ENCODE data around the gene CDK3. TPM values are rescaled to one million over a fixed set of nuclear protein-coding genes. Genes with fewer than 3 reads are reported as not detected.

The CDK3 gene
- total and polyA plus RNA-seq, 4 donors = 3.5 to 24.0 (median 5.5) TPM

DNA sequence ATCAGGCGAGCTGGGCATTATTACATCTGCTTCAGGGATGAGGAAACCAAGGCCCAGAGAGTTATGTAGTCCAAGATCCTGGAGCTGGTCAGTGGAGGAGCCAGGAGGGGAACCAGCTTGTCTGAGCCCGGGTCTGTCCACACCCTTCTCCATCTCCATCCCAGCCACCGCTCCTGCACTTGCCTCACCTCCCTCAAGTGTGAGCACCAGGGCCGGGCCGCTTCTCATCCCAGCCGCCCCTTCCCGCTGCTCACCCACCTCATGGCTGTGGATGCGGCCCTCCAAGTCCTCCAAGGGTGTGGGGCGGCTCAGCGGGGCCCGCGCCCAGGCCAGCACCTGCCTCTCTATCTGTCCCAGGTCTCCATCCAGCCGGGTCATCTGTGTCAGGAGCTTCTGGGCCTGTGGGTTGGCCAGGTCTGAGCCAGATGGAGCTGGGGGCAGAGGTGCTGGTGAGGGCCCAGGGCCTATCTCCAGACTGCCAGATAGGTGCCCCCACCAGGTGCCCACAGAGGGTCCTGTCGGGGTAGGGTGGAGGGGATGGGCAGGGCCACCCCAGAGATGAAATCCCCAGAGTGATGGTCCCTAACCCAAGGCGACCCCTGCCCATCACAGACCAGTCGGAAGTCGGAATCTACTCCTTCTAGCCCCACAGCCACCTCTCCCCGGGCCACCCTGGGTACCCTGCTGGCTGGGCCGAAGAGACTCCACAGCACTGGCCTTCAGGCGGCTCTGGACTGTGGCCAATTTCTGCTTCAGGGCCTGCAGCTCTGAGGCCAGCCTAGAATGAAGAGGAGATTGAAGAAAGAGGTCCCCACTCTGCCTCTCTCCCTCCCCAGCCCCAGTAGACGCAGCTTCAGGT, 17.1 kb downstream of the CDK3 start:
- intact Hi-C loops (cut with DNase I) = no loop called here
- H3K27ac ChIP-seq (ENCODE audit: low read depth in 1 of 2, low read length in 2 of 2) = no peak overlapping the region
- ATAC-seq (ENCODE audit: low FRiP score) (no peak), DNase-seq (no peak)
- H3K4me1 ChIP-seq (ENCODE audit: control insufficient read depth in 1 of 2, insufficient read depth in 2 of 2, low read length in 2 of 2) = no peaks in the 10 kb centered on the region
- no peaks in the 10 kb centered on the region for H3K36me3 ChIP-seq (ENCODE audit: control insufficient read depth in 1 of 2, insufficient read depth in 2 of 2, low read length in 1 of 2)
- H3K9me3 ChIP-seq (ENCODE audit: control insufficient read depth, low read length) = no peaks in the 10 kb centered on the region
- no peaks in the 10 kb centered on the region for H3K27me3 ChIP-seq (ENCODE audit: control insufficient read depth in 1 of 2, insufficient read depth in 2 of 2, low read length in 1 of 2)
- no peak overlapping the region for H3K4me3 ChIP-seq (ENCODE audit: low read length in 2 of 2)
- 88 to 89% methylated on average over 21 of the region's 21 CpGs for WGBS, 2 donors

DNA sequence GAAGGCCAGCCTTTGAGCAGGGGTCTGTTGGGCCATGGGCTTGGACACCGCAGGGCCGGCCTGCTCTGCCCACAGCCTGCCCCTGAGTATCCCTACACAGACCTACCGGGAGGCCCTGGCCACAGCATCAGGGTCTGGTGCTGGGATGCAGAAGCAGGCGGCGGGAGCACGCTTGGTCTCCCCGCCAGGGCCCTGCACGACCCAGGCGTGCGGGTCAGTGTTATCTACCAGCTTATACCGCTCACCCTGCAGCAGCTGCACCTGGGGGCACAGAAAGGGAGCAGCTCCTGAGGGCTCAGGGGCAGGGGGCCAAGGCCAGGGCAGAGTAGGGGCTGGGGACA, 17.7 kb downstream of the CDK3 start:
- no peaks in the 10 kb centered on the region for H3K27me3 ChIP-seq (ENCODE audit: control insufficient read depth in 1 of 2, insufficient read depth in 2 of 2, low read length in 1 of 2)
- intact Hi-C loops (cut with DNase I) = no loop called here
- no peak for ATAC-seq (ENCODE audit: low FRiP score)
- H3K4me3 ChIP-seq (ENCODE audit: low read length in 2 of 2) = no peak overlapping the region
- no peaks in the 10 kb centered on the region for H3K9me3 ChIP-seq (ENCODE audit: control insufficient read depth, low read length)
- DNase-seq = no peak
- WGBS, 2 donors = 83 to 85% methylated on average over 11 of the region's 11 CpGs
- no peaks in the 10 kb centered on the region for H3K36me3 ChIP-seq (ENCODE audit: control insufficient read depth in 1 of 2, insufficient read depth in 2 of 2, low read length in 1 of 2)
- no peak overlapping the region for H3K27ac ChIP-seq (ENCODE audit: low read depth in 1 of 2, low read length in 2 of 2)
- no peaks in the 10 kb centered on the region for H3K4me1 ChIP-seq (ENCODE audit: control insufficient read depth in 1 of 2, insufficient read depth in 2 of 2, low read length in 2 of 2)

DNA sequence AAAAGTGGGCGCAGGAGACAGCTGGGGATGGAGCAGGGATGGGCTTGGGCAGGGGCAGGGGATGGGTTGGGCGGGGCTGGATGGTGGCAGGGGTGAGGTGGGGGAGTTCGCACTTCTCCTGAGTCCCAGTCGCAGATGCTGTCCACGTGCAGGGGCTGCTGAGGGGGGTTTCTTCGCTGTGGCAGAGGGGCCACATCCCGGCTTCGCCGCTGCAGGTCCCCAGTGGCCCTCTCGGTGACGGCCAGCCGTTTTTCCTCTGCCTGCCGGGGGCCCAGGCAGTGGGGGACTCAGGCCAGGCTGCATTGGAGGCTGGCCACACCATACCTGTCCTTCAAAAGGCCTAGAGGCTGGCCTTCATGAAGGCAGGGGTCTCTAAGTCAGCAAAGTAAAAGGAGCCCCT, 18.1 kb downstream of the CDK3 start:
- H3K4me1 ChIP-seq (ENCODE audit: control insufficient read depth in 1 of 2, insufficient read depth in 2 of 2, low read length in 2 of 2) = no peaks in the 10 kb centered on the region
- no peak overlapping the region for H3K27ac ChIP-seq (ENCODE audit: low read depth in 1 of 2, low read length in 2 of 2)
- ATAC-seq (ENCODE audit: low FRiP score) (no peak), DNase-seq (no peak)
- WGBS, 2 donors = 82 to 84% methylated on average over 13 of the region's 13 CpGs
- no peak overlapping the region for H3K4me3 ChIP-seq (ENCODE audit: low read length in 2 of 2)
- H3K27me3 ChIP-seq (ENCODE audit: control insufficient read depth in 1 of 2, insufficient read depth in 2 of 2, low read length in 1 of 2) = no peaks in the 10 kb centered on the region
- intact Hi-C loops (cut with DNase I) = no loop called here
- no peaks in the 10 kb centered on the region for H3K9me3 ChIP-seq (ENCODE audit: control insufficient read depth, low read length)
- H3K36me3 ChIP-seq (ENCODE audit: control insufficient read depth in 1 of 2, insufficient read depth in 2 of 2, low read length in 1 of 2) = no peaks in the 10 kb centered on the region

DNA sequence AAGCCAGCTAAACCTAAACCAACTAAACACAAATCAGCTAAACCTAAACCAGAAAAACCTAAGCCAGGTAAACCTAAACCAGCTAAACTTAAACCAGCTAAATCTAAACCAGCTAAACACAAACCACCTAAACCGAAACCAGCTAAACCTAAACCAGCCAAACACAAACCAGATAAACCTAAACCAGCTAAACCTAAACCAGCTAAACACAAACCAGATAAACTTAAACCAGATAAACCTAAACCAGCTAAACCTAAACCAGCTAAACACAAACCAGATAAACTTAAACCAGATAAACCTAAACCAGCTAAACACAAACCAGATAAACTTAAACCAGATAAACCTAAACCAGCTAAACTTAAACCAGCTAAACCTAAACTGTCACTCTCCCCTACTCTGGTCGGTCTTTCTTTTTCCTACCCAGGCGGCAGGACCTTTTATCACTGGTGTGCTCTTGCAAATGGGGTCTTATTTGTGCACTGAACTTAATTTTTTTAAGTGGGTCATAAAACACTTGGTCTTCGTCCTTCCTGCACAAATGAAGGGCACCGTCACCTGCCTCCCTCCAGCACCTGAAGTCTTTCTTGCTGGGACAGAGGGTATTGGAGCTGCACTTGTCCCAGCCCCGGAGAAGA, 19.3 kb downstream of the CDK3 start:
- H3K36me3 ChIP-seq (ENCODE audit: control insufficient read depth in 1 of 2, insufficient read depth in 2 of 2, low read length in 1 of 2) = no peaks in the 10 kb centered on the region
- ATAC-seq (ENCODE audit: low FRiP score) (no peak), DNase-seq (no peak)
- no peak overlapping the region for H3K4me3 ChIP-seq (ENCODE audit: low read length in 2 of 2)
- WGBS, 2 donors = 88 to 89% methylated on average over 6 of the region's 6 CpGs
- no peak overlapping the region for H3K27ac ChIP-seq (ENCODE audit: low read depth in 1 of 2, low read length in 2 of 2)
- intact Hi-C loops (cut with DNase I) = no loop called here
- no peaks in the 10 kb centered on the region for H3K27me3 ChIP-seq (ENCODE audit: control insufficient read depth in 1 of 2, insufficient read depth in 2 of 2, low read length in 1 of 2)
- H3K4me1 ChIP-seq (ENCODE audit: control insufficient read depth in 1 of 2, insufficient read depth in 2 of 2, low read length in 2 of 2) = no peaks in the 10 kb centered on the region
- no peaks in the 10 kb centered on the region for H3K9me3 ChIP-seq (ENCODE audit: control insufficient read depth, low read length)

DNA sequence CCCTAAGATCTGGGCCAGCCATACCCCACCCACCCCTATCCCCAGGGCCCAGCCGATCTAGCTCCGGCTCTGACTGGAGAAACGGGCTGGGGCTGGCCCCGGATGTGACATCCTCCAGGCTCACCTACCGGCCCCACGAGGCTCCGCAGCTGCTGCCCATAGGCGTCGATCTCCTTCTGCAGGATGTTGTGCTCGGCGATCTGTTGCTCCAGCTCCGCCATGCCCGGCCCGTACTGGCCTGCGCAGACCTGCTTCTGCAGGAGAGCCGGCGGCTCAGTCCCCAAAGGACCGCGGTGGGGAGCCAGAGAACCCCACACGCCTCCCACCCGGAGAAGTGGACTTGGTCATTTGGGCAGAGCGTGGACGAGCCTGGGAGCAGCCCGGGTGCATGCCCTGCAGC, 21.6 kb downstream of the CDK3 start:
- Histone ChIP-seq H3K9me3 (ENCODE audit: control insufficient read depth, low read length) (no peaks in the 10 kb centered on the region), H3K27me3 (ENCODE audit: control insufficient read depth in 1 of 2, insufficient read depth in 2 of 2, low read length in 1 of 2) (no peaks in the 10 kb centered on the region), H3K36me3 (ENCODE audit: control insufficient read depth in 1 of 2, insufficient read depth in 2 of 2, low read length in 1 of 2) (no peaks in the 10 kb centered on the region), H3K27ac (ENCODE audit: low read depth in 1 of 2, low read length in 2 of 2) (no peak overlapping the region), H3K4me3 (ENCODE audit: low read length in 2 of 2) (no peak overlapping the region), H3K4me1 (ENCODE audit: control insufficient read depth in 1 of 2, insufficient read depth in 2 of 2, low read length in 2 of 2) (no peaks in the 10 kb centered on the region)
- WGBS, 2 donors = 81 to 83% methylated on average over 21 to 24 of the region's 24 CpGs
- ATAC-seq (ENCODE audit: low FRiP score) = no peak
- intact Hi-C loops (cut with DNase I) = no loop called here
- DNase-seq = no peak

DNA sequence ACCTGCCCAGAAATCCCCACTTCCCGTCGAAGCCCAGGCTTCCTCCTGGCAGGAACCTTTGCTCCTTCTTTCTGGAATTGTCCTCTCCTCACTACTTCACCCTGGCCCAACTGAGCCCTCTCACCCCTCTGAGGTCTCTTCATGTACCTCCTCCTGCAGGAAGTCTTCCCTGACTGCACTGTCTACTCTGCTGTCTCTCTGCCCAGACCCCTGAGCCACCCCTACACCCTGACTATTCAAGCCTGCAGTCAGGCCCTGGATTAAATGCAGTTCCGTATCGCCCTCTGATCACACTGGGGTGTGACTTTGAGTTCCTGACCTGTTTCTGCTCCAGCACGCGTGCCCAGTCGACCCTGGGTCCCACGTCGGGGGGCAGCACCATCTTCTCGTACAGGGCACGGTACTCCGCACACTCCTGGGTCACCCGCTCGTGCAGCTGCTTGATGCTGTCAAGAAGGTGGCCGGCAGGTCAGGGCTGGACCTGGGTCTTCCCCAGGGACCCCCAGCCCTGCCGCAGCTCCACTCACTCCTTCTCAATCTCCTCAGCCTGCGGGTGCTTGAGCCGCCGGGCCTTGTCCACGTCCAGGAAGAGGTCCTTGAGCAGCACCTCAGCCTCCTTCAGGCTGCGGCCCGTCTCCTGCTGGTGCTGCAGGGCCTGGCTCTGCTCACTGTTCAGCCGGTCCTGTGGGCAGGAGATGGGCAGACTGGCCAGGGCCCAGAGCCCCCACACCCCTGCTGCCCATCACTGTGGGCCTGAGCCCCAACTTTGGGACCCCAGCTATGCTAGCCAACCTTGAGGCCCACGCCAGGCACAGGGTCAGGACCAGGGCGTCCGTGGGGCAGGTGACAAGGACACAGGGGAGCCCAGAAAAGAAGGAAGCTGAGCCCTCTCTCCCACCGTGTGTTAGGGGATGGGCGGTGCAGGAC, 22.6 kb downstream of the CDK3 start:
- ATAC-seq (ENCODE audit: low FRiP score) = no peak
- WGBS, 2 donors = 87 to 89% methylated on average over 27 to 28 of the region's 28 CpGs
- Histone ChIP-seq H3K4me3 (ENCODE audit: low read length in 2 of 2) (no peak overlapping the region), H3K4me1 (ENCODE audit: control insufficient read depth in 1 of 2, insufficient read depth in 2 of 2, low read length in 2 of 2) (no peaks in the 10 kb centered on the region), H3K27ac (ENCODE audit: low read depth in 1 of 2, low read length in 2 of 2) (no peak overlapping the region), H3K9me3 (ENCODE audit: control insufficient read depth, low read length) (no peaks in the 10 kb centered on the region), H3K36me3 (ENCODE audit: control insufficient read depth in 1 of 2, insufficient read depth in 2 of 2, low read length in 1 of 2) (no peaks in the 10 kb centered on the region), H3K27me3 (ENCODE audit: control insufficient read depth in 1 of 2, insufficient read depth in 2 of 2, low read length in 1 of 2) (no peaks in the 10 kb centered on the region)
- intact Hi-C loops (cut with DNase I) = no loop called here
- DNase-seq = no peak

DNA sequence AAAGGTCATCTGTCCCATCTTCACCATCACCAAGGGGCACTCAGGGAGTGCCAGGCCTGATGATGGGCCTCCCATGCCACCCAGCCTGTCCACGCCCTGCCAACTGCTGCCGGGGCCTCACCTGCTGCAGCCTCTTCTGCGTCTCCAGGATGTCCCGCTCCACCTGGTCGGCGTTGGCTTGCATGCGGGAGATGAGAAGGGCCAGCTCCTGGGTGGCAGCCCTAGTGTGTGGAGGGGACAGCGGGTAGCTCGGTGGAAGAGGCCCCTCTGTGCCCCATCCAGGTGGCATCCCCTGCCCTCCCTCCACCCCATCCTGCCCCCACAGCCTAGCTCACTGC, 23.2 kb downstream of the CDK3 start:
- ATAC-seq (ENCODE audit: low FRiP score) = no peak
- WGBS, 2 donors = 90 to 94% methylated on average over 9 of the region's 9 CpGs
- intact Hi-C loops (cut with DNase I) = no loop called here

DNA sequence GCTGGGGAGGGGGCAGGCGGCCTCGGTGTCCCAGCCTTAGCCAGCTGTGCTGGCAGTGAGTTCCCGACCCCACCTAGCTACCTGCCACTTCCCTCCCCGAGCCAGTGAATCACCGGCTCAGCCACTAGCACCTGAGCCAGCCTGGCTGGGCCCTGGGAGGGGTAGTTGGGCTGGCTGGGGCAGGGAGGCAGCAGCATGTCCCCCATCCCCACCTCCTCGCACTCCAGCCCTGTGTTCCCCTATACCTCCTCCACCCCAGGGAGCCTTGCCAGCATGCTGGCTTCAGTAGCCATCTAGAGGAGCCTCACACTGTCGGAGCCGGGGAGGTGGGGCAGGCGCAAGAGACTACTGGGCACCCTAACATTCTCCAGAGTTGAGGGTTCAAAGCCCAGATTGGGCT, 23.7 kb downstream of the CDK3 start:
- intact Hi-C loops (cut with DNase I) = no loop called here
- ATAC-seq (ENCODE audit: low FRiP score) (no peak), DNase-seq (no peak)
- Histone ChIP-seq H3K4me3 (ENCODE audit: low read length in 2 of 2) (no peak overlapping the region), H3K27me3 (ENCODE audit: control insufficient read depth in 1 of 2, insufficient read depth in 2 of 2, low read length in 1 of 2) (no peaks in the 10 kb centered on the region), H3K9me3 (ENCODE audit: control insufficient read depth, low read length) (no peaks in the 10 kb centered on the region), H3K4me1 (ENCODE audit: control insufficient read depth in 1 of 2, insufficient read depth in 2 of 2, low read length in 2 of 2) (no peaks in the 10 kb centered on the region), H3K27ac (ENCODE audit: low read depth in 1 of 2, low read length in 2 of 2) (no peak overlapping the region), H3K36me3 (ENCODE audit: control insufficient read depth in 1 of 2, insufficient read depth in 2 of 2, low read length in 1 of 2) (no peaks in the 10 kb centered on the region)
- 84% methylated on average over 9 of the region's 9 CpGs for WGBS, 2 donors

More for the DNA sequence above, 23.2 kb downstream of the CDK3 start:
- Histone ChIP-seq H3K27ac (ENCODE audit: low read depth in 1 of 2, low read length in 2 of 2) (no peak overlapping the region), H3K27me3 (ENCODE audit: control insufficient read depth in 1 of 2, insufficient read depth in 2 of 2, low read length in 1 of 2) (no peaks in the 10 kb centered on the region), H3K4me3 (ENCODE audit: low read length in 2 of 2) (no peak overlapping the region), H3K4me1 (ENCODE audit: control insufficient read depth in 1 of 2, insufficient read depth in 2 of 2, low read length in 2 of 2) (no peaks in the 10 kb centered on the region), H3K36me3 (ENCODE audit: control insufficient read depth in 1 of 2, insufficient read depth in 2 of 2, low read length in 1 of 2) (no peaks in the 10 kb centered on the region), H3K9me3 (ENCODE audit: control insufficient read depth, low read length) (no peaks in the 10 kb centered on the region)
- no peak for DNase-seq

All from aorta (tissue), 5 donors.